Dermis blood vessel endothelial cell (primary cell): ENCODE data around the gene TPSD1. TPM values are rescaled to one million over a fixed set of nuclear protein-coding genes. Genes with fewer than 3 reads are reported as not detected.
"Not testable (repeated sequence)": the region's sequence is repeated elsewhere in the genome, so short reads cannot be mapped to it uniquely, and the experiment has no call there.

Experiments
- DNase-seq: peaks from one replicate; pipeline ENCODE4 v3.0.0; 2010
- total RNA-seq: library from RNA; depleted of rRNA; stranded (reverse); fragments of >200 nt; gene quantifications from 2 replicates; pipeline ENCODE4 v1.2.3, GENCODE V29; 2014

Gene TPSD1
- total RNA-seq, 1 donor from 2014 or later = not detected

DNA sequence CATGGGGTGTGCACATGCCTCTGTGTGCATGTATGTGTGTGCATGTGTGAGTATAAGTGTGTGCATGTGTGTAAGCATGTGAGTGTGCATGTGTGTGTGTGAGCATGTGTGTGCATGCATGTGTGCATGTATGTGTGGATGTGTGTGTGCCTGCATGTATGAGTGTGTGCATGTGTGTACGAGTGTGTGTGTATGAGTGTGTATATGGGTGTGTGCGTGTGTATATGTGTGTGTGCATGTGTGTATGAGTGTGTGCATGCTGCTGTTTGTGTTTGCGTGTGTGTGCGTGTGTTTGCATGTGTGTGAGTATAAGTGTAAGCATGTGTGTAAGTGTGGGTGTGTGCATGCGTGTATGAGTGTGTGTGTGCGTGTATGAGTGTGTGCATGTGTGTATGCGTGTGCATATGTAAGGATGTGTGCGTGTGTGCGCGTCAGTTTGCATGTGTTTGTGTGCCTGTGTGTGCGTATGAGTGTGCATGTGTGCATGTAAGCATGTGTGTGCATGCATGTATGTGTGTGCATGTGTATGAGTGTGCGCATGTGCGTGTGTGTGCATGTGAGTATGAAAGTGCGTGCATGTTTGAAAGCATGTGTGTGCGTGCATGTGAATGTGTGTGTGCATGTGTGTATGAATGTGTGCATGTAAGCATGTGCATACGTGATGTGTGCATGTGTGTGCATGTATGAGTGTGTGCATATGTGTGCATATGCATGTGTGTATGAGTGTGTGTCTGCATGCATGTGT, 8.6 kb downstream of the TPSD1 start:
- no peak for DNase-seq

DNA sequence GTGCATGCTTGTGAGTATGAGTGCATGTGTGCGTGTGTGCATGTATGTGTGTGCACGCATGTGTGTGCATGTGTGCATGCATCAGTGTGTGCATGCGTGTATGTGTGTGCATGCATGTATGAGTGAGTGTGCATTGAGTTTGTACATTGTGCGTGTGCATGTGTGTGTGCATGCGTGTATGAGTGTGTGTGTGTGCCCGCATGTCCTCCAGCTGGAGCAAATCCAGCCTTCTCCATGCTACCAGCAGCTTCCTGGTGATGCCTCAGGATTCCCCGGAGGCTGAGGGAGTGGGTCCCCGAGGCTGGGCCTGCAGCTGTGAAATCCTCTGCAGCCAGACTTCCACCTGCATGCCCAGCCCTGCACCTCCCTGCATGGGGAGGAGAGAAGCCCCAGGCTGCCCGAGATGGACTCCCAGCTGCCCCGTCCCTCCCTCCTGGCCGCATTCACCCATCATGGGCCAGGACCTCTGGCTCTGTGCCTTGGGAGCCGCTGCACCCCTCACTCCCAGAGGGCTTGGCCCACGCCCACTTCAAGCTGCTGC, 9.3 kb downstream of the TPSD1 start:
- DNase-seq = no peak

DNA sequence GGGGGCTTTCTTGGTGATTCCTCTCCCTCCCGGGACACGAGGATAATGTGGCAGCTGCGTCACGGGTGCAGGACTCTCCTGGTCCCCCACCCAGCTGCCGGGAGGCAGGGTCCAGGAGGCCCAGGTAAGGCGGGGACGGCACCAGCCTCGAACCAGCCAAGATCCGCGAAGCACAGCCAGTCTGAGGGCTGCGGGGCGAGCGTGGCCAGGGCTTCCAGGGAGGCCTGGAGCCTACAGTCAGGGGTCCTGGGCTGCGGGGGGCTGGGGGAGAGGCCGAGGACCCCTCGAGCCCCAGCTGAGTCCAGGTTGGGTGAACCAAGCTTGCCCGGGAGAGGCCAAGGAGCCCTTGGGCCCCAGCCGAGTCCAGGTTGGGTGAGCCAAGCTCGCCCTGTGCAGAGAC, 10.0 kb downstream of the TPSD1 start:
- DNase-seq = no peak

DNA sequence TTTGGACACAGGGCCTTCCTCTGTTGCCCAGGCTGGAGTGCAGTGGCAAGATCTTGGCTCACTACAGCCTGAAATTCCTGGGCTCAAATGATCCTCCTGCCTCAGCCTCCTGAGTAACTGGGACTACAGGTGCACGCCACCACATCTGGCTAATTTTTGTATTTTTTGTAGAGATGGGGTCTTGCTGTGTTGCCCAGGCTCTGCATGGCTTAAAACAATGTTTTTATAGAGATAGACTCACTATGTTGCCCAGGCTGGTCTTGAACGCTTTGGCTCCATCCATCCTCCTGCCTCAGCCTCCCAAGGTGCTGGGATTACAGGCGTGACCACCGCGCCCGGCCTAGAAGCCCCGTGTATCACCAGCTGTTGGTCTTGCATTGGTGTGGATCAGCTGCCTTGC, 13.5 kb downstream of the TPSD1 start:
- not testable (repeated sequence) for DNase-seq

DNA sequence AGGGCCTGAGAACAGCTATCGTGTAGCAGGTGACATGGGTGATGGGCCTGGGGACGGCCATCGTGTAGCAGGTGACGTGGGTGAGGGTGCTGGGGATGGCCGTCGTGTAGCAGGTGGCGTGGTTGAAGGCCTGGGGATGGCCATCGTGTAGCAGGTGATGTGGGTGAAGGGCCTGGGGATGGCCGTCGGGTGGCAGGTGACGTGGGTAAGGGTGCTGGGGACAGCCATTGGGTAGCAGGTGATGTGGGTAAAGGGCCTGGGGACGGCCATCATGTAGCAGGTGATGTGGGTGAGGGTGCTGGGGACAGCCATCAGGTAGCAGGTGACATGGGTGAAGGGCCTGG, 15.5 kb downstream of the TPSD1 start:
- no peak for DNase-seq

DNA sequence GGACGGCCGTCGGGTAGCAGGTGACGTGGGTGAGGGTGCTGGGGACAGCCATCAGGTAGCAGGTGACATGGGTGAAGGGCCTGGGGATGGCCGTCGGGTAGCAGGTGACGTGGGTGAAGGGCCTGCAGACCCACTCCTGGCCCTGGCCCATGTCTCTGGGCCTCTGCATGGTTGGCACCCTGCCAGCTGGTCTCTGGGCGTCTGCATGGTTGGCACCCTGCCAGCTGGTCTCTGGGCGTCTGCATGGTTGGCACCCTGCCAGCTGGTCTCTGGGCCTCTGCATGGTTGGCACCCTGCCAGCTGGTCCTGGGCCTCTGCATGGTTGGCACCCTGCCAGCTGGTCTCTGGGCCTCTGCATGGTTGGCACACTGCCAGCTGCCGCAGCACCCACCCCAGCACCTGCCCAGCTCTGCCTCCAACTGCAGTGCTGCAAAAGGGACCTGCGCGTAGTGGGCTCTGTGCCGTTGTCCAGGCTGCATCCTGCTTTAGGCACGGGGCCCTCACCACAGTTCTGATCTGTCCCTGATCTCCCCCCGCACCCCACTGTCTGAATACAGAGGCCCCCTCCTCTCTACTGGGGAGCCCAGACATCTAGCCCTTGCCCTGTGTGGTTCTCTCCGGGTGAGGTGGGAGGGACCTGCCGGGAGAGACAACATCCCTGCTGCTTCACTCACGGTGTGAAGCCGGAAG, 16.0 kb downstream of the TPSD1 start:
- peak; percentile 58 for DNase-seq

DNA sequence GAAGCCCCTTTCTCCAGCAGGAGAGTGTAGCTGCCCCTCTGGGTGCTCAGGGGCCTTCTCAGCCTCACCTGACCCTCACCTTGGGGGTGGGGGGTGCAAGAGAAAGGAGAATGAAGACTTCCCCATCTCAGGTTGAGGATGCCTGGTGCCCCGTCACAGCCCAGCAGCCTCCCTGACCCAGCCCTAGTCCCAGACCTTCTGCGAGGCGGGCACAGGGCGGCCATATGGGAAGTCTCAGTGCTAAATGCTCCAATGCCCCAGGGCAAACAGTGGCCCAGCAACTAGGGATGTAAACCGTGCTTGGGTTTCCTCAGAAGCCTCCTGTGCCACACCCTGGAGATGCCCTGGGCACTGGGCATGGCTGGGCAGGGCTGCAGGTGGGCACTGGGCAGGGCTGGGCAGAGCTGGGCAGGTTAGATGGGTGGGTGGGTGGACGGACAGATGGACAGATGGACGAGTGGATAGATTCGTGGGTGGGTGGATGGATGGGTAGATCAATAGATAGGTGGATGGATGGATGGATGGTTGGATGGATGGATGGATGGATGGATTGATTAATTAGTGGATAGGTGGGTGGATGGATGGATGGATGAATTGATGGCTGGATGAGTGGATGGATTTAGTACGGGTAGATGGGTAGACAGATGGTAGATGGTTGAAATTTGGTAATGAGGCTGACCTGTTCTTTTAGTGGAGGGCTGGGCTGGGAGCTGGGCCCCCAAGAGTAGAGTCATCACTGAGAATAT, 16.8 kb downstream of the TPSD1 start:
- DNase-seq = no peak

DNA sequence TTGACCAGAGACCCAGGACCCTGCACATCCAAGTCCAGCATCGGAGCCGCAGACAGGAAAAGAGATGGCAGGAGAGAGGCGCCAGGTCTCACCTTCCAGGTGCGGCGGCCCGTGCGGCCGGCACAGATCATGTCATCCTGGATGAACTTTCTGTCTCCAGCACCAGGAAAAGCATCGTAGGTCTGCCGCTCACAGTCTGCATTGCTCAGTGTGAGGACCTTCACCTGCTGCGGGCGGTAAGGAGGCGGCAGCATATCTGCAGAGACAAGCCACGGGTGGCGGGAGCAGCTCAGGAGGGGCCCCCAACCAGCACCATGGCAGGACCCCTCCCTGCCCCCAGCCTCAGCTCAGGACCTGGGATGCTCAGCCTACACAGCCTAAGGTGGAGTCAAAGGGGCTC, 17.9 kb downstream of the TPSD1 start:
- DNase-seq = no peak

DNA sequence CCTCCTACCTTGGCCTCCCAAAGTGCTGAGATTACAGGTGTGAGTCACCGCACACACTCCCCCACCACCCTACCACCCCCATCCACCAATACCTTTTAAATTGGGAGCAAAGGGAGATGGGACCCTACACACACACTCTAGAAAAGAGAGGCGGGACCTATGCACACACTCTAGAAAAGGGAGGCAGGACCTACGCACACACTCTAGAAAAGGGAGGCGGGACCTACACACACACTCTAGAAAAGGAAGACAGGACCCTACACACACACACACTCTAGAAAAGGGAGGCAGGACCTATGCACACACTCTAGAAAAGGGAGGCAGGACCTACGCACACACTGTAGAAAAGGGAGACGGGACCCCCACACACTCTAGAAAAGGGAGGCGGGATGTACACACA, 18.9 kb downstream of the TPSD1 start:
- no peak for DNase-seq

DNA sequence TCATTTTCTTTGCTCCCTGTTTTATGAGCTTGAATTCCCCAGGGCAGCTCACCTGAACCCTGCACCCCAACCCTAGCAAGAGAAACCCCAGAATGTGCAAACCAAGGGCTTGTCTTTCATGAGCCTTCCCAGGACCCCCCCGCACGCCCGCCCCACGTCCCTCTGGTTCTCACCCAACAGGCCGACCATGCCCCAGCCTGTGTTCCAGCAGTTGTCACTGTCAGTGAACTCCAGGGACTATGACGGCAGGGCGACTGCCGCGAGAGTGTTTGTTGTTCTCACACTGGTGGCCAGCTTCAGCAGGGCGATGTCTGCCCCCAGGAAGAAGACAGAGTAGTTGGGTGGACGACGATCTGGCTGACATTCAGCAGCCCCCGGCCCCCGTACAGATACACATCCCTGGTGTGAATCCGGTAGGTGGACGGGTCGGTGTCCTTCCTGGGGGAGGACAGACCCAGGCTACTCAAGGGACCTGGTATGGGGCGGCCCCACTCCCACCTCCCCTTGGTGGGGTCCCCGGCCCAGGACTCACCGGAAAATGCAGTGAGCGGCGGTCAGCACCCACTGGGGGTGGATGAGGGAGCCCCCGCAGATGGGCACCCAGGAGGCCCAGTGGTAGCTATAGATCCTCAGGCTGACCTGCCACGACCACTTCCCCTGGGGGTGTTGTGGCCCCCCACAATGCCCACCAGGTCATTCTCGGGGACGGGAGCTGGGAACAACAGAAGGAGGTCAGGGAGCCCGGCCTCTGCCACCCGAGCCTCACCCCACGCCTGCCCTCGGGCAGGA, 20.1 kb downstream of the TPSD1 start:
- DNase-seq = no peak

DNA sequence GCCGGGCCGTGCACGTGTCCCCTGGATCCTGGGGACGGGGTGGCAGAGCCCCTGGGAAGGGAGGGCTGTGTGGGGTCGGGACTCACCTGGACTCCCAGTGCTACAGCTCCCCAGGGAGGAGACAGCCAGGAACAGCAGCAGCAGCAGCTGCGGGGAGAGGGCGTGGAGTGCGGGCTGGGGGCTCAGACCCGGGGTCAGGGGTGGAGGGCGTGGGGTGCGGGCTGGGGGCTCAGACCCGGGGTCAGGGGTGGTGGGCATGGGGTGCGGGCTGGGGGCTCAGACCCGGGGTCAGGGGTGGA, 20.7 kb downstream of the TPSD1 start:
- no peak for DNase-seq

DNA sequence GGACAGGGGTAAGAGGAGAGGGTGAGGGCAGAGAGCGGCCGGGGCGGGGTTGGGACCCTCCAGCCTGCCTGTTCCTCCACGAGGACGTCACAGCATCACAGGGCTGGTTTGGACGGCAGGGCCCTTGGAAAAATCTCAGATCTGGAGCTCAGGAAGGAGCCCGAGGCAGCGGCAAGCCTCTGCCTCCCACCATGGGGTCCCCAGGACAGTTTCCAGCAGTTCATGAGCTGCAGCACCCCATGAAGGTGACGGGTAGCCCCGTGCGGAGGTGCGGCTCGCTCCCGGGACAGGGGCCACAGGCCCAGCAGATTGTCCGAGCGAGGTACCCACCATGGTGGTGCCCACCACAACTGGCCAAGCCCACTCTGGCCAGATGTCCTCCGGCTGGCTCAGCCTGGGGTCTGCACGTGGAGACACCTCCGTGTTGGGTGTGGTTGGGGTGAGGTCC, 21.3 kb downstream of the TPSD1 start:
- no peak for DNase-seq

DNA sequence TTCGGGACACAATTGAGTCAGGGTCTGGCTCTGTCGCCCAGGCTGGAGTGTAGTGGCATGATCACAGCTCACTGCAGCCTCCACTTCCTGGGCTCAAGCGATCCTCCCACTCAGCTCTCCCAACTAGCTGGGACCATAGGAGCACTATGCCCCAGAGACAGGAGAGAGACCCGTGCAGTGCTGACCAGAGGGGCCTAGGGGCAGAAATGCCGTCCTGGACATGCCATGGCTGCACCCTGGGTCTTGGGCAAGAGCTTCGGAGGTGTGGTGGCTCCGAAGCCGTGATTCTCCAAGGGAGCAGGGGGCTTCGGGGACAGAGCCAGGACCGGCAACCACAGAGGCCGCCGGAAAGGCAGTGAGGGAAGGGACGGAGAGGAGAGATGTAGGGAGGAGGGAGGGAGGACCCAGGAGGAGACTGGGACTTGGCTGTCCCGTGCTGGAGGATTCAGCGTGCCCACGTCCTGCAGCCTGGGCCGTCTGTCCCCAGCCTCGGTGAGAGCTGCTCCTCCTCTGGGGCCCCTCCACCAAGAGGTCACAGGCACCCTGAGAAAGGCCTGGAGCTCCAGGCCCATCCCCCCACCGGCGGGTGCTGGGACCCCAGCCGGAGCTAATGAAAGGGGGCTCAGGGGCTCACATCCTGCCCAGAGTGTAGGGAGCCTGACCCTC, 21.9 kb downstream of the TPSD1 start:
- no peak for DNase-seq

DNA sequence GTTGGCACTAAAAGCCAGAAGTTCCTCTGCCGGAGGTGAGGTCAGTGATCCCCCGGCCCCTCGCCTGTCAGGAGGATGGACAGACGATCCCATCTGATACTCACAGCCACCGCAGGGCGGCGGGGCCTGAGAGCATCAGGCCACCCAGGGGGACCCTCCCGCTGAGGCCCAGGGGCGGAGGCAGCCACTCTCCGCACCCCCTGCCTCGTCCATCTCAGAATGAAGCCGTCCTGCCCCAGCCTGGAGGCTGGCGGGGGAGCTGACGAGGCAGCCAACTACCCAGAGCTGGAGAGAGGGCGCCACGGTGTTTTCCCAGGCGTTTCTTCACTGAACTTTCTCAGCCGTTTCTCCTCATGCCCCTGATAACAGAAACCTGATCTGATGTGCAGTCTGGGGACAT, 22.6 kb downstream of the TPSD1 start:
- DNase-seq = no peak

DNA sequence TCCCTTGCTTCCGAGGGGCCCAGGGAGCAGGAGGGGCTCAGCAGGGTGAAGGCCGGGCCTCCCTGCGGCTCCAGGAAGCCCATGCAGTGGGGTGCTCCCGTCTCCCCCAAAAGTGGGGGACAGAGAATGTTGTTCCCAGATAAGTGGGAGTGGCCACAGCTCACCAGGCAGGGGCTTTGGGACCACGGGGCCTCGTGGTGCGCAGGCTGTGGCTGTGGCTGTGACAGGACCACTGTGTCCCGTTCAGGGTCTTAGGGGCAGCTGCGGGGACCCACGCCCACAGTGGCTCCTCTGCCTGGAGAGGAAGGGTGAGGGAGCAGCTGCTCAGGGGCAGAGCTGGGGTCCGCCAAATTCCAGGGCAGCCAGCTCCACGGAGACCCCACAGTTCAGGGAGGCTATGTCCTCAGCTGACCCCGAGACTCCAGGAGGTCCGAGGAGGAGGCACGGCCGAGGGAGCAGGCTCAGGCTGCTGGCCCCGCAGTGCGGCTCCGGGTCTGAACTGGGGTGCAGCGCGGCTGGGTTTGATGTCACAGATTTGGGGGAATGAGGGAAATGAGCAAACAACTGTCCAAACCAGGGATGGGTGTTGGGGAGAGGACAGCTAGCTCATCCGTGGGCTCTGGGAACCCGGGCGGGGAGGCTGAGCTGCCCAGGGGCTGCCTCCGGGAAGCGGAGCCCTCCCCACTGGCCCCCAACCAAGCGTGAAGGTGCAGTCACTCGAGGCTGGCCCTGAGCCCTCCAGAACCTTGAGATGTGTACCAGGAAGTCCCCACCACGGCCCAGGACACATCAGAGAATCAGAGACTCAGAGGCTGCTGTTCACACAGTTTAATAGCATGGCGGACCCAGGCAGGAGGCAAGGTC, 23.4 kb downstream of the TPSD1 start:
- no peak for DNase-seq

DNA sequence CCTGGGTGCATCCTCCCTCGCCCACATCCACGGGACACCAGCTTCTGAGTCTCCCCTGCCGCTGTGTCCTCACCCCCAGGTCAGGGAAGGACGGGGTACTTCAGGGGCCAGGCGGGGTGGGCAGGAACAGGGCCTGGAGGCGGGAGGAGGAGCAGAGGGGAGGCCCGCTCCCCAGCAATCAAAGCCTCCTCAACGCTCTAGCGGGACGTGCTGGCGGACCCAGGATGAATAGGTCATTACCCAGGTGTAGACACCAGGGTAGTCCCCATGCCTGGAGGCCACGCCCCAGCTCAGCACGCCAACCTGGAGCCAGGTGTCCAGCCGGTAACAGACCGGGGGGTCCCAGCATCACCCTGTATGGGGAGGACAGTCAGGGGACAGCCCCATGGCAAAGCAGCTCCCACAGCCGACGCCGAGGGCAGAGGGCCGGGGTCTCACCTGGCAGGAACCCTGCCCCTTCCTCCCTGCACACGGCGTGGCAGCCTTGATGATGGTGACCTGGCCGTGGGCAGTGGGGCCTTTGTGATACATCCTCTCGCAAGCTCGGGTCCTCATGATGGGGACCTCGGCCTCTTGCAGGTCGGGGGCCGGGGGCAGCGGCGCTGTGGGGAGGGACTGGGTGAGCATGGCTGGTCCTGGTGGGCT, 24.2 kb downstream of the TPSD1 start:
- no peak for DNase-seq

DNA sequence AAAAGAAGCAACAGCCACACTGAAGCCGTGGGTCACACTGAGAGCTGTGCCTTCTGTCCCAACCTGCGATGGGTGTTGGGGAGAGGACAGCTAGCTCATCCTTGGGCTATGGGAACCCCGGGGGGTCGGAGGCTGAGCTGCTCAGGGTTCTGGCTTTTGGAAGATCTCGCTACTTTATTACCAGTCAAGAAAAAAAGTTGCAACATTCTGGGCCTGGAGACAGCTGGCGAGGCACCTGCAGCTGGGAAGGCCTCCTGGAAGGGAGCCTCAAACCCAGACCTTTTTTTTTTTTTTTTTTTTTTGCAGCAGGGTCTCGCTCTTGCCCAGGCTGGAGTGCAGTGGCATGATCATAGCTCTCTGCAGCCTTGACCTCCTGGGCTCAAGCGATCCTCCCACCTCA, 24.9 kb downstream of the TPSD1 start:
- DNase-seq = no peak

DNA sequence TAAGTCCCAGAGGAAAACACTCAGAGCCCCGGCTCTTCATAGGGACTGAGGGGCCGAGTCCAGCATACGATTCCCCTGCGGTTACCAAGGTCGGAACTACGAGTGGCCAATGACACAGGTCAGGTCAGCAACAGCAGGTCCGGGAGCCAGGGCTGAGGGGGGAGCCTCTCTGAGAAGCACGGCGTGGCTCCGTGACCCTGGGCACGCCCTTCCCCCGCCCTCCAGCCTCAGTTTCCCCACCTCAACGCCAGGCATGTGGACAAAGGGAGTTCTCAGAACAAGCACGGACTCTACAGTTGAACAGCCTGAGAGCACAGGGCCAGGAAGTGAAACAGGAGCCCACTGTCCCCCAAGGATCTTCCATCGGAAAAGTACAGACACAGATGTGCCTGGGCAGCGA, 25.6 kb downstream of the TPSD1 start:
- DNase-seq = no peak

DNA sequence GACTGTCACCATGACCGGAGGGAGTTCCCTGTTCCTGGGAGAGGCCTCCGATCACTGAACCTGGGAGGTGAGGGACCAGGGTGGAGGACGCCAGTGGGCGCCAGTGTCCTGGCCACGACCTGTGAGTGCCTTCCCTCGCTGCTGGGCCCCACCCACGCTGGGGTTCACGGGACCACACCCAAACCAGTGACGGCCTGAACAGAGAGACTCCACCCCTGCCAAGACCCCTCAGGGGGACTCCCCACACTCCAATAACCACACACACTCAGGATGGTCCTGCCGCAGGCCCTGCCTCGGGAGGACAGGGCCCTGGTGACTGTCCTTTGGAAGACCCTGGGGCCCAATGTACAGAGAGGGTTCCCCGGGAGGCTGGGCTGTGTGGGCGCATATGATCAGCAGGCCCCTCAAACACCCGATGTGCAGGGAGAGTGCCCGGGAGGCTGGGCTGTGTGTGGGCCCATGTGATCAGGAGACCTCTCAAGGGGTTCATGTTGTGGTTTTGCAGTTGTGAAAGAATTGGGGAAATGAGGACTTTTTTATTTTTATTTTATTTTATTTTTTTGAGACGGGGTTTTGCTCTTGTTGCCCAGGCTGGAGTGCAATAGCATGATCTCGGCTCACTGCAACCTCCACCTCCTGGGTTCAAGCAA, 26.6 kb downstream of the TPSD1 start:
- no peak for DNase-seq

DNA sequence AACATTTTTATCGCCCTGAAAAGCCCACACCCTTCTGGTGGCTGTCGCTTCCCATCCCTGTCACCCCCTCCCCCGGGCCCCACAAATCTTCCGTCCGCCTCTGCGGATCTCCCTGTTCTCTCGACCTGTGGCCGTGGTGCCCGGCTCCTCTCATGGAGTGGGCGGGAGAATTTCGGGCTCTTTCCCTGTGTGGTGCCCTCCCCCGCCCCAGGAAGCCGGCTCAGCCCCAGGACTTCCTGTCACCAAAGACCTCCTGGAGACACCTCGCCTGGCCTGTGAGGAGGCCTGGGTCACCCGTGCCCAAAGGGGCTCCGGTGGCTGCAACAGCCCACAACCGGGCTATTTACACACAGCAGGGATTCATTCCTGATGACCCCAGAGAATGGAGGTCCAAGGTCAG, 27.4 kb downstream of the TPSD1 start:
- DNase-seq = no peak
